Measurements from ENCODE around the gene AMELY.

DNA sequence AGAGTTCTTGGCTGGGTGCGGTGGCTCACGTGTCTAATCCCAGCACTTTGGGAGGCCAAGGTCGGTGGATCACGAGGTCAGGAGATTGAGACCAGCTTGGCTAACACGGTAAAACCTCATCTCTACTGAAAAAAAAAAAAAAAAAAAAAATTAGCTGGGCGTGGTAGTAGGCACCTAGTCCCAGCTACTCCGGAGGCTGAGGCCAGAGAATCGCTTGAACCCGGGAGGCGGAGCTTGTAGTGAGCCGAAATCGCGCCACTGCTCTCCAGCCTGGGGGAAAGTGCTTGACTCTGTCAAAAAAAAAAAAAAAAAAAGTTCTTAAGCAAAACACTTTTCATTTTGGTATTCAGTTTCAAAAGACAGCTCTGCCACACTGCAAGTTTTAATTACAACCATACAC lies 36.8 kb upstream of the AMELY start:
- TF ChIP-seq, protein P1, sequence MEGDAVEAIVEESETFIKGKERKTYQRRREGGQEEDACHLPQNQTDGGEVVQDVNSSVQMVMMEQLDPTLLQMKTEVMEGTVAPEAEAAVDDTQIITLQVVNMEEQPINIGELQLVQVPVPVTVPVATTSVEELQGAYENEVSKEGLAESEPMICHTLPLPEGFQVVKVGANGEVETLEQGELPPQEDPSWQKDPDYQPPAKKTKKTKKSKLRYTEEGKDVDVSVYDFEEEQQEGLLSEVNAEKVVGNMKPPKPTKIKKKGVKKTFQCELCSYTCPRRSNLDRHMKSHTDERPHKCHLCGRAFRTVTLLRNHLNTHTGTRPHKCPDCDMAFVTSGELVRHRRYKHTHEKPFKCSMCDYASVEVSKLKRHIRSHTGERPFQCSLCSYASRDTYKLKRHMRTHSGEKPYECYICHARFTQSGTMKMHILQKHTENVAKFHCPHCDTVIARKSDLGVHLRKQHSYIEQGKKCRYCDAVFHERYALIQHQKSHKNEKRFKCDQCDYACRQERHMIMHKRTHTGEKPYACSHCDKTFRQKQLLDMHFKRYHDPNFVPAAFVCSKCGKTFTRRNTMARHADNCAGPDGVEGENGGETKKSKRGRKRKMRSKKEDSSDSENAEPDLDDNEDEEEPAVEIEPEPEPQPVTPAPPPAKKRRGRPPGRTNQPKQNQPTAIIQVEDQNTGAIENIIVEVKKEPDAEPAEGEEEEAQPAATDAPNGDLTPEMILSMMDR (IDR thresholded peaks at IDR 0.05; ENCODE audit: low read depth, low read length, poor library complexity, severe bottlenecking), result no peak
- no peak for TF ChIP-seq EZH2phosphoT487 (IDR thresholded peaks at IDR 0.05; ENCODE audit: borderline replicate concordance, low read length)

Measured in DOHH2 (cell line).